Spinal cord (tissue), 10 donors: Measurements from ENCODE around the gene CCDC88C. TPM values are rescaled to one million over a fixed set of nuclear protein-coding genes. Genes with fewer than 3 reads are reported as not detected.
"Not testable (repeated sequence)": the region's sequence is repeated elsewhere in the genome, so short reads cannot be mapped to it uniquely, and the experiment has no call there.

ENCODE experiments used
- DNase-seq, 6 donors: peaks; one replicate each; pipeline versions ENCODE4 v3.0.0 to v3.0.0-alpha.2; 2013 to 2015; ENCODE audit warnings: low spot score in 6 of 6, low read depth in 4 of 6
- H3K27ac ChIP-seq: one replicate; pipeline ENCODE4 v1.5.1; 2013; ENCODE audit warnings: low read depth, low read length, control low read depth
- H3K27me3 ChIP-seq: one replicate; pipeline ENCODE4 v1.6.1; 2013; ENCODE audit warnings: low read length; ENCODE audit not compliant: control insufficient read depth, insufficient read depth
- H3K36me3 ChIP-seq: one replicate; pipeline ENCODE4 v1.6.1; 2013; ENCODE audit warnings: low read length; ENCODE audit not compliant: control insufficient read depth, insufficient read depth
- H3K4me1 ChIP-seq: one replicate; pipeline ENCODE4 v1.6.1; 2013; ENCODE audit warnings: low read length; ENCODE audit not compliant: control insufficient read depth, insufficient read depth
- H3K4me3 ChIP-seq: one replicate; pipeline ENCODE4 v1.5.1; 2013; ENCODE audit warnings: low read depth, low read length, control low read depth
- H3K9me3 ChIP-seq: one replicate; pipeline ENCODE4 v1.6.1; 2013; ENCODE audit warnings: low read length; ENCODE audit not compliant: control insufficient read depth, insufficient read depth
- WGBS: methylation state at CpG from one replicate; pipeline ENCODE4 v1.1.5; 2013; ENCODE audit warnings: missing lambda C conversion rate; ENCODE audit not compliant: insufficient coverage; 5-methylcytosine and 5-hydroxymethylcytosine counted together
- polyA plus RNA-seq, 2 donors: library from polyadenylated mRNA; unstranded; fragments of 120-200 nt; gene quantifications; one replicate each; pipeline ENCODE4 v1.2.1, GENCODE V29; 2013; ENCODE audit not compliant: insufficient read length in 2 of 2
- total RNA-seq, 2 donors: library from RNA; depleted of rRNA in 1 of 2; stranded (reverse); fragments of 120-200 nt in 1 of 2; fragments of >200 nt in 1 of 2; gene quantifications; one replicate each; pipeline versions ENCODE4 v1.2.3 to v1.2.4, GENCODE V29; 2013 to 2014
- donor health status: healthy.

The CCDC88C gene
- total and polyA plus RNA-seq, 4 donors: 8.8 to 22.6 (median 19.9) TPM

GRCh38 chr14:91439345-91439744, 21.7 kb upstream of the CCDC88C start:
- peaks cover 4% of the 10 kb centered on the region for H3K9me3 ChIP-seq
- WGBS: 100% methylated on average over 1 of the region's 1 CpG
- no peaks in the 10 kb centered on the region for H3K27me3 ChIP-seq
- no peak overlapping the region for H3K27ac ChIP-seq
- H3K36me3 ChIP-seq: no peaks in the 10 kb centered on the region
- no peaks in the 10 kb centered on the region for H3K4me1 ChIP-seq
- DNase-seq: no peak
- no peak overlapping the region for H3K4me3 ChIP-seq

GRCh38 chr14:91438845-91439244, 21.2 kb upstream of the CCDC88C start:
- no peaks in the 10 kb centered on the region for H3K4me1 ChIP-seq
- no peak overlapping the region for H3K27ac ChIP-seq
- H3K36me3 ChIP-seq: no peaks in the 10 kb centered on the region
- H3K4me3 ChIP-seq: no peak overlapping the region
- H3K27me3 ChIP-seq: no peaks in the 10 kb centered on the region
- H3K9me3 ChIP-seq: peaks cover 4% of the 10 kb centered on the region
- DNase-seq: no peak

- 89% methylated on average over 16 of the region's 16 CpGs for WGBS
- H3K4me3 ChIP-seq, H3K27ac ChIP-seq, H3K4me1 ChIP-seq, H3K36me3 ChIP-seq, H3K9me3 ChIP-seq, H3K27me3 ChIP-seq, DNase-seq: not testable (repeated sequence)
These were observed 18.6 kb upstream of the CCDC88C start for GRCh38 chr14:91436266-91436665.

- 68% methylated on average over 2 of the region's 3 CpGs for WGBS
- H3K4me1 ChIP-seq: peaks cover 6% of the 10 kb centered on the region
- H3K4me3 ChIP-seq: no peak overlapping the region
- no peaks in the 10 kb centered on the region for H3K9me3 ChIP-seq
- no peaks in the 10 kb centered on the region for H3K27me3 ChIP-seq
- H3K36me3 ChIP-seq: no peaks in the 10 kb centered on the region
- no peak overlapping the region for H3K27ac ChIP-seq
- DNase-seq: no peak
These were observed 11.8 kb upstream of the CCDC88C start for GRCh38 chr14:91429385-91429784.

- 50% methylated on average over 1 of the region's 1 CpG for WGBS
- DNase-seq: peak in 2 of 6 donors; percentile 55
- H3K36me3 ChIP-seq, H3K9me3 ChIP-seq, H3K27ac ChIP-seq, H3K4me1 ChIP-seq, H3K4me3 ChIP-seq, H3K27me3 ChIP-seq: not testable (repeated sequence)
These were observed 11.3 kb upstream of the CCDC88C start for GRCh38 chr14:91428931-91429330.

- not testable (repeated sequence) for H3K4me1 ChIP-seq
These were observed 7.9 kb upstream of the CCDC88C start for GRCh38 chr14:91425531-91425944.

GRCh38 chr14:91424813-91425530, 7.4 kb upstream of the CCDC88C start:
- H3K36me3 ChIP-seq: no peaks in the 10 kb centered on the region
- no peak for DNase-seq
- WGBS: 86% methylated on average over 6 of the region's 9 CpGs
- no peaks in the 10 kb centered on the region for H3K9me3 ChIP-seq
- peaks cover 6% of the 10 kb centered on the region for H3K4me1 ChIP-seq
- H3K27ac ChIP-seq: no peak overlapping the region
- H3K4me3 ChIP-seq: no peak overlapping the region
- H3K27me3 ChIP-seq: no peaks in the 10 kb centered on the region

More at GRCh38 chr14:91425531-91425944, 7.9 kb upstream of the CCDC88C start:
- not testable (repeated sequence) for H3K27me3 ChIP-seq, H3K9me3 ChIP-seq, H3K36me3 ChIP-seq, DNase-seq, H3K4me3 ChIP-seq, H3K27ac ChIP-seq
- 92% methylated on average over 7 of the region's 9 CpGs for WGBS

GRCh38 chr14:91420686-91421085, 3.1 kb upstream of the CCDC88C start:
- Histone ChIP-seq H3K4me3 (no peak overlapping the region), H3K4me1 (peaks cover 21% of the 10 kb centered on the region), H3K9me3 (no peaks in the 10 kb centered on the region), H3K27me3 (peaks cover 2% of the 10 kb centered on the region), H3K27ac (no peak overlapping the region), H3K36me3 (no peaks in the 10 kb centered on the region)
- no peak for DNase-seq
- 71% methylated on average over 1 of the region's 2 CpGs for WGBS

GRCh38 chr14:91419451-91419850, 1.8 kb upstream of the CCDC88C start:
- Histone ChIP-seq H3K4me3 (no peak overlapping the region), H3K27me3 (peaks cover 2% of the 10 kb centered on the region), H3K9me3 (no peaks in the 10 kb centered on the region), H3K27ac (no peak overlapping the region), H3K36me3 (no peaks in the 10 kb centered on the region), H3K4me1 (peaks cover 30% of the 10 kb centered on the region)
- no peak for DNase-seq
- 63% methylated on average over 2 of the region's 3 CpGs for WGBS

- H3K27me3 ChIP-seq: peaks cover 2% of the 10 kb centered on the region
- H3K27ac ChIP-seq: no peak overlapping the region
- H3K36me3 ChIP-seq: no peaks in the 10 kb centered on the region
- 54% methylated on average over 11 of the region's 12 CpGs for WGBS
- peak overlapping the region; percentile 31 for H3K4me3 ChIP-seq
- H3K4me1 ChIP-seq: peaks cover 31% of the 10 kb centered on the region
- no peaks in the 10 kb centered on the region for H3K9me3 ChIP-seq
- no peak for DNase-seq
These were observed 1.4 kb upstream of the CCDC88C start for GRCh38 chr14:91419044-91419397.
